Endothelial cell of umbilical vein (primary cell): Measurements from ENCODE around the gene NUTM1.
"Not testable (repeated sequence)": the region's sequence is repeated elsewhere in the genome, so short reads cannot be mapped to it uniquely, and the experiment has no call there.

Source experiments
- CTCF ChIP-seq, 2 donors: IDR thresholded peaks; 1 replicate in 1 of 2; 2 replicates in 1 of 2; pipeline ENCODE4 v1.5.1; 2011; ENCODE audit warnings: low read length in 2 of 2, mild to moderate bottlenecking in 2 of 2, moderate library complexity in 2 of 2, control low read depth in 1 of 2, inconsistent platforms in 1 of 2, low read depth in 1 of 2; ENCODE audit not compliant: insufficient read depth in 1 of 2; ENCODE audit errors: extremely low read depth in 1 of 2
- EZH2 ChIP-seq: IDR thresholded peaks from 2 replicates; pipeline ENCODE4 v1.6.1; 2012; ENCODE audit warnings: borderline replicate concordance, low read depth, mild to moderate bottlenecking, moderate library complexity, low read length, inconsistent platforms; ENCODE audit not compliant: severe bottlenecking
- FOS ChIP-seq: IDR thresholded peaks from 2 replicates; pipeline ENCODE4 v1.6.1; 2011; ENCODE audit warnings: mild to moderate bottlenecking, low read length, moderate library complexity, borderline replicate concordance; ENCODE audit not compliant: insufficient read depth
- GATA2 ChIP-seq: IDR thresholded peaks from 2 replicates; pipeline ENCODE4 v1.7.0; 2011; ENCODE audit warnings: low read depth, mild to moderate bottlenecking, moderate library complexity, mixed read lengths, low read length; ENCODE audit not compliant: insufficient read length, insufficient read depth
- JUN ChIP-seq: IDR thresholded peaks from 2 replicates; pipeline ENCODE4 v1.6.1; 2011; ENCODE audit warnings: borderline replicate concordance, low read depth; ENCODE audit not compliant: insufficient read length, insufficient read depth
- MAX ChIP-seq: IDR thresholded peaks from 2 replicates; pipeline ENCODE4 v1.6.1; 2011; ENCODE audit not compliant: insufficient read depth, insufficient read length
- MYC ChIP-seq: IDR thresholded peaks from one replicate; pipeline ENCODE4 v1.6.1; 2011; ENCODE audit warnings: mild to moderate bottlenecking, low read depth, low read length
- POLR2A ChIP-seq: IDR thresholded peaks from 2 replicates; pipeline ENCODE4 v1.6.1; 2012; ENCODE audit warnings: low read depth, mild to moderate bottlenecking, control low read depth, low read length
- POLR2AphosphoS5 ChIP-seq: IDR thresholded peaks from 2 replicates; pipeline ENCODE4 v1.6.1; 2012; ENCODE audit warnings: low read depth, mild to moderate bottlenecking, control low read depth, low read length, moderate library complexity; ENCODE audit not compliant: insufficient read depth

DNA sequence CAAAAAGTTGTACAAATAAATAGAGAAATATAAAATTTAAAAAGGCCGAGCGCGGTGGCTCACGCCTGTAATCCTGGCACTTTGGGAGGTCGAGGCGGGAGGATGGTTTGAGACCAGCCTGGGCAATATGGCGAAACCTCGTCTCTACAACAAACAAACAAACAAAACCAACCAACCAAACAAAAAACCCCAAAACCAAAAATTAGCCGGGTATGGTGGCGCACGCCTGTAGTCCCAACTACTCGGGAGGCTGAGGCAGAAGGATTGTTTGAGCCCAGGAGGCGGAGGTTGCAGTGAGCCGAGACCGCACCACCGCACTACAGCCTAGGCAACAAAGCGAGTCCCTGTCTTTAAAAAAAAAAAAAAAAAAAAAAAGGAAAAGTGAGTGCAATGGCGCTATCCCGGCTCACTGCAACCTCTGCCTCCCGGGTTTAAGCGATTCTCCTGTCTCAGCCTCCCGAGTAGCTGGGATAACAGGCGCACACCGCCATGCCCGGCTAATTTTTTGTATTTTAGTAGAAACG lies 840 bp upstream of the NUTM1 start:
- not testable (repeated sequence) for TF ChIP-seq POLR2A; CTCF (IDR thresholded peaks at IDR 0.05; ENCODE audit: extremely low read depth in 1 of 2, insufficient read depth in 1 of 2, low read depth in 1 of 2, low read length in 2 of 2); EZH2; POLR2AphosphoS5; MYC; MAX; FOS; GATA2; JUN
